ENCODE results near the gene GAB2.

DNA sequence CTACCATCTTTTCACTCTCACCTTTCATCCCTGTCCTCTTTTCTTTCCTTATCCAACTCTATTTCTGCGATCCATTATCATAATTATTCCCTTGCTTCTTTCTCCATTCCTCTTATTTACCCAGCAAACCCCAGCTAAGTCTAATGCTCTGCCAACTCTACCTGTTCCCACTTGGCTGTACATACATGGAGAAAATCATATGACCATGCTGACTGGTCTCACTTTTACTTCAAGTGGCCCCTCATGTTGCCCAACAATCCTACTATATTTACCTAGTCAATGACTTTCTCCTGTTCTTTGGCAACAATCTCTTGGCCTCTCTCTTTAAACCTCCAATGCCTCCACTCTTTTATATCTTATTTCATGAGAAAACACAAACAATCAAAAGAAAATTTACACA lies 134.8 kb downstream of the GAB2 start:
- TF ChIP-seq POLR2A (IDR thresholded peaks at IDR 0.05): no peak
- TF ChIP-seq, protein P1, sequence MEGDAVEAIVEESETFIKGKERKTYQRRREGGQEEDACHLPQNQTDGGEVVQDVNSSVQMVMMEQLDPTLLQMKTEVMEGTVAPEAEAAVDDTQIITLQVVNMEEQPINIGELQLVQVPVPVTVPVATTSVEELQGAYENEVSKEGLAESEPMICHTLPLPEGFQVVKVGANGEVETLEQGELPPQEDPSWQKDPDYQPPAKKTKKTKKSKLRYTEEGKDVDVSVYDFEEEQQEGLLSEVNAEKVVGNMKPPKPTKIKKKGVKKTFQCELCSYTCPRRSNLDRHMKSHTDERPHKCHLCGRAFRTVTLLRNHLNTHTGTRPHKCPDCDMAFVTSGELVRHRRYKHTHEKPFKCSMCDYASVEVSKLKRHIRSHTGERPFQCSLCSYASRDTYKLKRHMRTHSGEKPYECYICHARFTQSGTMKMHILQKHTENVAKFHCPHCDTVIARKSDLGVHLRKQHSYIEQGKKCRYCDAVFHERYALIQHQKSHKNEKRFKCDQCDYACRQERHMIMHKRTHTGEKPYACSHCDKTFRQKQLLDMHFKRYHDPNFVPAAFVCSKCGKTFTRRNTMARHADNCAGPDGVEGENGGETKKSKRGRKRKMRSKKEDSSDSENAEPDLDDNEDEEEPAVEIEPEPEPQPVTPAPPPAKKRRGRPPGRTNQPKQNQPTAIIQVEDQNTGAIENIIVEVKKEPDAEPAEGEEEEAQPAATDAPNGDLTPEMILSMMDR (IDR thresholded peaks at IDR 0.05): no peak

All from suprapubic skin (tissue), 3 donors.